GM23338 (cell line): ENCODE data around the gene ANKRD22. TPM values are rescaled to one million over a fixed set of nuclear protein-coding genes. Genes with fewer than 3 reads are reported as not detected.

Source experiments
- ATAC-seq: fragments of 200-7000 bp; cut with Tn5 transposase; 3 replicates; pipeline ENCODE4 v1.9.1; 2020
- DNase-seq: peaks from one replicate; pipeline ENCODE4 v3.0.0-alpha.2; 2015; ENCODE audit warnings: low spot score
- H2AFZ ChIP-seq: fragments of 200-600 bp; sonication (generic); 2 replicates; pipeline ENCODE4 v1.8.0; 2016; ENCODE audit warnings: antibody characterized with exemption, mild to moderate bottlenecking, moderate library complexity
- H3F3A ChIP-seq: fragments of 200-600 bp; sonication (generic); replicated peaks from 2 replicates; pipeline ENCODE4 v1.8.0; 2017; ENCODE audit warnings: antibody characterized with exemption, mixed run types, low read depth
- H3K27ac ChIP-seq: fragments of 200-600 bp; sonication (generic); 2 replicates; pipeline ENCODE4 v1.6.1; 2016; ENCODE audit warnings: low read depth
- H3K27me3 ChIP-seq: fragments of 200-600 bp; sonication (generic); 2 replicates; pipeline ENCODE4 v1.8.0; 2016; ENCODE audit warnings: mild to moderate bottlenecking, mixed run types, moderate library complexity; ENCODE audit not compliant: insufficient read depth
- H3K36me3 ChIP-seq: fragments of 200-600 bp; sonication (generic); 2 replicates; pipeline ENCODE4 v1.8.0; 2016; ENCODE audit warnings: mild to moderate bottlenecking; ENCODE audit not compliant: insufficient read depth
- H3K4me1 ChIP-seq: fragments of 200-600 bp; sonication (generic); 2 replicates; pipeline ENCODE4 v1.8.0; 2016; ENCODE audit warnings: mild to moderate bottlenecking, moderate library complexity; ENCODE audit not compliant: insufficient read depth
- H3K4me2 ChIP-seq: fragments of 200-600 bp; sonication (generic); 2 replicates; pipeline ENCODE4 v1.7.1; 2017; ENCODE audit warnings: mixed run types
- H3K4me3 ChIP-seq: fragments of 200-600 bp; sonication (generic); 2 replicates; pipeline ENCODE4 v1.6.1; 2016; ENCODE audit warnings: mixed run types
- H3K79me2 ChIP-seq: fragments of 200-600 bp; sonication (generic); replicated peaks from 2 replicates; pipeline ENCODE4 v1.8.0; 2017; ENCODE audit warnings: mild to moderate bottlenecking; ENCODE audit not compliant: insufficient read depth
- H3K9me2 ChIP-seq: fragments of 200-600 bp; sonication (generic); 2 replicates; pipeline ENCODE4 v1.8.0; 2017; ENCODE audit not compliant: insufficient read depth
- H4K20me1 ChIP-seq: fragments of 200-600 bp; sonication (generic); replicated peaks from 2 replicates; pipeline ENCODE4 v1.8.0; 2017; ENCODE audit warnings: mild to moderate bottlenecking; ENCODE audit not compliant: insufficient read depth
- H3K27ac Mint-ChIP-seq: 2 replicates; pipeline ENCODE4 v1.8.0; 2020; ENCODE audit warnings: inconsistent platforms, mild to moderate bottlenecking, moderate library complexity, mixed read lengths
- H3K27me3 Mint-ChIP-seq: 3 replicates; pipeline ENCODE4 v1.8.0; 2022; ENCODE audit warnings: low read depth, mild to moderate bottlenecking, moderate library complexity, mixed read lengths, inconsistent platforms; ENCODE audit not compliant: insufficient read depth, poor library complexity
- H3K36me3 Mint-ChIP-seq: 3 replicates; pipeline ENCODE4 v1.8.0; 2021; ENCODE audit warnings: low read depth, mild to moderate bottlenecking, inconsistent platforms, moderate library complexity, mixed read lengths
- H3K4me1 Mint-ChIP-seq: 3 replicates; pipeline ENCODE4 v1.8.0; 2020; ENCODE audit warnings: mild to moderate bottlenecking, inconsistent platforms, mixed read lengths
- H3K4me3 Mint-ChIP-seq: 3 replicates; pipeline ENCODE4 v1.8.0; 2021; ENCODE audit warnings: moderate library complexity, mild to moderate bottlenecking, inconsistent platforms, mixed read lengths
- H3K9me3 Mint-ChIP-seq: 3 replicates; pipeline ENCODE4 v1.8.0; 2020; ENCODE audit warnings: moderate library complexity, mild to moderate bottlenecking, inconsistent platforms, mixed read lengths
- CREB1 ChIP-seq: fragments of 250-450 bp; sonication (Bioruptor Pico); IDR thresholded peaks from 2 replicates; pipeline ENCODE4 v1.5.0; 2020; ENCODE audit warnings: low read depth, mild to moderate bottlenecking, moderate library complexity
- EZH2 ChIP-seq: fragments of 200-600 bp; sonication (generic); IDR thresholded peaks from one replicate; pipeline ENCODE4 v1.8.0; 2017; ENCODE audit warnings: antibody characterized with exemption, mild to moderate bottlenecking, low read depth; ENCODE audit not compliant: unreplicated experiment
- EZH2phosphoT487 ChIP-seq: fragments of 200-600 bp; sonication (generic); IDR thresholded peaks from one replicate; pipeline ENCODE4 v1.8.1; 2018; ENCODE audit warnings: antibody characterized with exemption; ENCODE audit not compliant: unreplicated experiment
- JUNB ChIP-seq: IDR thresholded peaks from one replicate; pipeline ENCODE4 v1.6.1; 2016; ENCODE audit warnings: antibody characterized with exemption; ENCODE audit not compliant: unreplicated experiment
- NANOG ChIP-seq: IDR thresholded peaks from 2 replicates; pipeline ENCODE4 v1.6.1; 2016; ENCODE audit warnings: antibody characterized with exemption, borderline replicate concordance
- POLR2AphosphoS5 ChIP-seq: IDR thresholded peaks from 2 replicates; pipeline ENCODE4 v1.6.1; 2016; ENCODE audit warnings: antibody characterized with exemption, low read depth
- STAT1 ChIP-seq: IDR thresholded peaks from one replicate; pipeline ENCODE4 v1.6.1; 2016; ENCODE audit warnings: antibody characterized with exemption; ENCODE audit not compliant: unreplicated experiment
- ZNF114 ChIP-seq: fragments of 250-450 bp; sonication (Bioruptor Pico); IDR thresholded peaks from 2 replicates; pipeline ENCODE4 v1.5.0; 2020; ENCODE audit warnings: mild to moderate bottlenecking, moderate library complexity
- ZNF331 ChIP-seq: fragments of 250-450 bp; sonication (Bioruptor Pico); IDR thresholded peaks from 2 replicates; pipeline ENCODE4 v1.5.0; 2020; ENCODE audit warnings: low read depth, mild to moderate bottlenecking, moderate library complexity
- polyA plus RNA-seq: library from polyadenylated mRNA; unstranded; fragments of >200 nt; fragmentation: Nextera tagmentation; extraction: Ambion mirVana; gene quantifications from 2 replicates; pipeline ENCODE4 v1.2.1, GENCODE V29; 2016
- total RNA-seq: library from RNA; depleted of rRNA; stranded (reverse); fragments of >200 nt; shearing (Covaris generic); gene quantifications from 2 replicates; pipeline ENCODE4 v1.2.3, GENCODE V29; 2014
- TF ChIP-seq, protein P1 (sequence below): fragments of 250-450 bp; sonication (Bioruptor Pico); IDR thresholded peaks from 2 replicates; pipeline ENCODE4 v1.5.0; 2020; ENCODE audit warnings: mild to moderate bottlenecking, moderate library complexity
- TF ChIP-seq, protein P2 (sequence below): IDR thresholded peaks from 2 replicates; pipeline ENCODE4 v1.6.1; 2016; ENCODE audit warnings: antibody characterized with exemption
- TF ChIP-seq, protein P3 (sequence below): IDR thresholded peaks from one replicate; pipeline ENCODE4 v1.6.1; 2018; ENCODE audit warnings: antibody characterized with exemption; ENCODE audit not compliant: unreplicated experiment
- TF ChIP-seq, protein P4 (sequence below), 2 experiments: fragments of 200-600 bp in 1 of 2; sonication (generic) in 1 of 2; conservative IDR thresholded peaks; 2 replicates each; pipeline versions ENCODE4 v1.5.1 to v1.6.1; 2016 to 2017; ENCODE audit warnings: antibody characterized with exemption in 2 of 2, low read depth in 2 of 2, mild to moderate bottlenecking in 2 of 2, moderate library complexity in 1 of 2

Gene ANKRD22
- total and polyA plus RNA-seq, 2 experiments from 2014 or later, result not detected

DNA sequence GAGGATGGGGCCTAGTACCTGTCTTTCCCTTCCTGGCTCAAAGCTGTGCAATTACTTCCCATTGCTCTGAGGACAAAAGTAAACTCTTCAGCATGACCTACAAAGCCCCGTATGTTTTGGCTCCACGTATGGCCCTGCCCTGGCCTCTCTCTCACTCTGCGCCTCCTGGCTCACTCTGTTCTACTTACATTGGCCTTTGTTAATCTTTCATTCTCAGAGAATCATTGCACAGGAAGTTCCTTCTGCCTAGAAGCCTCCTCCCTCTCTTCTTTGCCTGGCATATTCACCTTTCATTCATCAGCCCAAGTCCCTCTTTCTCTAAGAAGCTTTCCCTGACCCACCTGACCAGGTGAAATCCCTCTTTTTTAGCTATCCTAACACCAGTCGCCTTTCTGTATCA is 25.3 kb downstream of the ANKRD22 start:
- Histone ChIP-seq H3K4me2 (no peak overlapping the region), H3K4me1 (no peaks in the 10 kb centered on the region), H3K4me3 (no peak overlapping the region), H3K79me2 (no peaks in the 10 kb centered on the region), H2AFZ (peak overlapping the region; percentile 70; the same call in 1 of the 2 replicates), H4K20me1 (no peaks in the 10 kb centered on the region), H3K27ac (no peak overlapping the region), H3F3A (no peaks in the 10 kb centered on the region), H3K36me3 (no peaks in the 10 kb centered on the region), H3K9me2 (no peaks in the 10 kb centered on the region), H3K27me3 (no peaks in the 10 kb centered on the region)
- TF ChIP-seq, protein P1, sequence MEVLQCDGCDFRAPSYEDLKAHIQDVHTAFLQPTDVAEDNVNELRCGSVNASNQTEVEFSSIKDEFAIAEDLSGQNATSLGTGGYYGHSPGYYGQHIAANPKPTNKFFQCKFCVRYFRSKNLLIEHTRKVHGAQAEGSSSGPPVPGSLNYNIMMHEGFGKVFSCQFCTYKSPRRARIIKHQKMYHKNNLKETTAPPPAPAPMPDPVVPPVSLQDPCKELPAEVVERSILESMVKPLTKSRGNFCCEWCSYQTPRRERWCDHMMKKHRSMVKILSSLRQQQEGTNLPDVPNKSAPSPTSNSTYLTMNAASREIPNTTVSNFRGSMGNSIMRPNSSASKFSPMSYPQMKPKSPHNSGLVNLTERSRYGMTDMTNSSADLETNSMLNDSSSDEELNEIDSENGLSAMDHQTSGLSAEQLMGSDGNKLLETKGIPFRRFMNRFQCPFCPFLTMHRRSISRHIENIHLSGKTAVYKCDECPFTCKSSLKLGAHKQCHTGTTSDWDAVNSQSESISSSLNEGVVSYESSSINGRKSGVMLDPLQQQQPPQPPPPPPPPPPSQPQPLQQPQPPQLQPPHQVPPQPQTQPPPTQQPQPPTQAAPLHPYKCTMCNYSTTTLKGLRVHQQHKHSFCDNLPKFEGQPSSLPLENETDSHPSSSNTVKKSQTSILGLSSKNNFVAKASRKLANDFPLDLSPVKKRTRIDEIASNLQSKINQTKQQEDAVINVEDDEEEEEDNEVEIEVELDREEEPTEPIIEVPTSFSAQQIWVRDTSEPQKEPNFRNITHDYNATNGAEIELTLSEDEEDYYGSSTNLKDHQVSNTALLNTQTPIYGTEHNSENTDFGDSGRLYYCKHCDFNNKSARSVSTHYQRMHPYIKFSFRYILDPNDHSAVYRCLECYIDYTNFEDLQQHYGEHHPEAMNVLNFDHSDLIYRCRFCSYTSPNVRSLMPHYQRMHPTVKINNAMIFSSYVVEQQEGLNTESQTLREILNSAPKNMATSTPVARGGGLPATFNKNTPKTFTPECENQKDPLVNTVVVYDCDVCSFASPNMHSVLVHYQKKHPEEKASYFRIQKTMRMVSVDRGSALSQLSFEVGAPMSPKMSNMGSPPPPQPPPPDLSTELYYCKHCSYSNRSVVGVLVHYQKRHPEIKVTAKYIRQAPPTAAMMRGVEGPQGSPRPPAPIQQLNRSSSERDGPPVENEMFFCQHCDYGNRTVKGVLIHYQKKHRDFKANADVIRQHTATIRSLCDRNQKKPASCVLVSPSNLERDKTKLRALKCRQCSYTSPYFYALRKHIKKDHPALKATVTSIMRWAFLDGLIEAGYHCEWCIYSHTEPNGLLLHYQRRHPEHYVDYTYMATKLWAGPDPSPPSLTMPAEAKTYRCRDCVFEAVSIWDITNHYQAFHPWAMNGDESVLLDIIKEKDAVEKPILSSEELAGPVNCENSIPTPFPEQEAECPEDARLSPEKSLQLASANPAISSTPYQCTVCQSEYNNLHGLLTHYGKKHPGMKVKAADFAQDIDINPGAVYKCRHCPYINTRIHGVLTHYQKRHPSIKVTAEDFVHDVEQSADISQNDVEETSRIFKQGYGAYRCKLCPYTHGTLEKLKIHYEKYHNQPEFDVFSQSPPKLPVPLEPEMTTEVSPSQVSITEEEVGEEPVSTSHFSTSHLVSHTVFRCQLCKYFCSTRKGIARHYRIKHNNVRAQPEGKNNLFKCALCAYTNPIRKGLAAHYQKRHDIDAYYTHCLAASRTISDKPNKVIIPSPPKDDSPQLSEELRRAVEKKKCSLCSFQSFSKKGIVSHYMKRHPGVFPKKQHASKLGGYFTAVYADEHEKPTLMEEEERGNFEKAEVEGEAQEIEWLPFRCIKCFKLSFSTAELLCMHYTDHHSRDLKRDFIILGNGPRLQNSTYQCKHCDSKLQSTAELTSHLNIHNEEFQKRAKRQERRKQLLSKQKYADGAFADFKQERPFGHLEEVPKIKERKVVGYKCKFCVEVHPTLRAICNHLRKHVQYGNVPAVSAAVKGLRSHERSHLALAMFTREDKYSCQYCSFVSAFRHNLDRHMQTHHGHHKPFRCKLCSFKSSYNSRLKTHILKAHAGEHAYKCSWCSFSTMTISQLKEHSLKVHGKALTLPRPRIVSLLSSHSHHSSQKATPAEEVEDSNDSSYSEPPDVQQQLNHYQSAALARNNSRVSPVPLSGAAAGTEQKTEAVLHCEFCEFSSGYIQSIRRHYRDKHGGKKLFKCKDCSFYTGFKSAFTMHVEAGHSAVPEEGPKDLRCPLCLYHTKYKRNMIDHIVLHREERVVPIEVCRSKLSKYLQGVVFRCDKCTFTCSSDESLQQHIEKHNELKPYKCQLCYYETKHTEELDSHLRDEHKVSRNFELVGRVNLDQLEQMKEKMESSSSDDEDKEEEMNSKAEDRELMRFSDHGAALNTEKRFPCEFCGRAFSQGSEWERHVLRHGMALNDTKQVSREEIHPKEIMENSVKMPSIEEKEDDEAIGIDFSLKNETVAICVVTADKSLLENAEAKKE (CRISPR knock-in tag), result no peak
- no peak for TF ChIP-seq ZNF114 (CRISPR knock-in tag)
- TF ChIP-seq POLR2AphosphoS5, result no peak
- TF ChIP-seq NANOG, result no peak
- TF ChIP-seq STAT1, result no peak
- no peak for TF ChIP-seq EZH2
- TF ChIP-seq, protein P2, sequence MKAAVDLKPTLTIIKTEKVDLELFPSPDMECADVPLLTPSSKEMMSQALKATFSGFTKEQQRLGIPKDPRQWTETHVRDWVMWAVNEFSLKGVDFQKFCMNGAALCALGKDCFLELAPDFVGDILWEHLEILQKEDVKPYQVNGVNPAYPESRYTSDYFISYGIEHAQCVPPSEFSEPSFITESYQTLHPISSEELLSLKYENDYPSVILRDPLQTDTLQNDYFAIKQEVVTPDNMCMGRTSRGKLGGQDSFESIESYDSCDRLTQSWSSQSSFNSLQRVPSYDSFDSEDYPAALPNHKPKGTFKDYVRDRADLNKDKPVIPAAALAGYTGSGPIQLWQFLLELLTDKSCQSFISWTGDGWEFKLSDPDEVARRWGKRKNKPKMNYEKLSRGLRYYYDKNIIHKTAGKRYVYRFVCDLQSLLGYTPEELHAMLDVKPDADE, result no peak
- TF ChIP-seq ZNF331, result no peak
- TF ChIP-seq, protein P3, sequence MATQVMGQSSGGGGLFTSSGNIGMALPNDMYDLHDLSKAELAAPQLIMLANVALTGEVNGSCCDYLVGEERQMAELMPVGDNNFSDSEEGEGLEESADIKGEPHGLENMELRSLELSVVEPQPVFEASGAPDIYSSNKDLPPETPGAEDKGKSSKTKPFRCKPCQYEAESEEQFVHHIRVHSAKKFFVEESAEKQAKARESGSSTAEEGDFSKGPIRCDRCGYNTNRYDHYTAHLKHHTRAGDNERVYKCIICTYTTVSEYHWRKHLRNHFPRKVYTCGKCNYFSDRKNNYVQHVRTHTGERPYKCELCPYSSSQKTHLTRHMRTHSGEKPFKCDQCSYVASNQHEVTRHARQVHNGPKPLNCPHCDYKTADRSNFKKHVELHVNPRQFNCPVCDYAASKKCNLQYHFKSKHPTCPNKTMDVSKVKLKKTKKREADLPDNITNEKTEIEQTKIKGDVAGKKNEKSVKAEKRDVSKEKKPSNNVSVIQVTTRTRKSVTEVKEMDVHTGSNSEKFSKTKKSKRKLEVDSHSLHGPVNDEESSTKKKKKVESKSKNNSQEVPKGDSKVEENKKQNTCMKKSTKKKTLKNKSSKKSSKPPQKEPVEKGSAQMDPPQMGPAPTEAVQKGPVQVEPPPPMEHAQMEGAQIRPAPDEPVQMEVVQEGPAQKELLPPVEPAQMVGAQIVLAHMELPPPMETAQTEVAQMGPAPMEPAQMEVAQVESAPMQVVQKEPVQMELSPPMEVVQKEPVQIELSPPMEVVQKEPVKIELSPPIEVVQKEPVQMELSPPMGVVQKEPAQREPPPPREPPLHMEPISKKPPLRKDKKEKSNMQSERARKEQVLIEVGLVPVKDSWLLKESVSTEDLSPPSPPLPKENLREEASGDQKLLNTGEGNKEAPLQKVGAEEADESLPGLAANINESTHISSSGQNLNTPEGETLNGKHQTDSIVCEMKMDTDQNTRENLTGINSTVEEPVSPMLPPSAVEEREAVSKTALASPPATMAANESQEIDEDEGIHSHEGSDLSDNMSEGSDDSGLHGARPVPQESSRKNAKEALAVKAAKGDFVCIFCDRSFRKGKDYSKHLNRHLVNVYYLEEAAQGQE, result no peak
- TF ChIP-seq, protein P4, sequence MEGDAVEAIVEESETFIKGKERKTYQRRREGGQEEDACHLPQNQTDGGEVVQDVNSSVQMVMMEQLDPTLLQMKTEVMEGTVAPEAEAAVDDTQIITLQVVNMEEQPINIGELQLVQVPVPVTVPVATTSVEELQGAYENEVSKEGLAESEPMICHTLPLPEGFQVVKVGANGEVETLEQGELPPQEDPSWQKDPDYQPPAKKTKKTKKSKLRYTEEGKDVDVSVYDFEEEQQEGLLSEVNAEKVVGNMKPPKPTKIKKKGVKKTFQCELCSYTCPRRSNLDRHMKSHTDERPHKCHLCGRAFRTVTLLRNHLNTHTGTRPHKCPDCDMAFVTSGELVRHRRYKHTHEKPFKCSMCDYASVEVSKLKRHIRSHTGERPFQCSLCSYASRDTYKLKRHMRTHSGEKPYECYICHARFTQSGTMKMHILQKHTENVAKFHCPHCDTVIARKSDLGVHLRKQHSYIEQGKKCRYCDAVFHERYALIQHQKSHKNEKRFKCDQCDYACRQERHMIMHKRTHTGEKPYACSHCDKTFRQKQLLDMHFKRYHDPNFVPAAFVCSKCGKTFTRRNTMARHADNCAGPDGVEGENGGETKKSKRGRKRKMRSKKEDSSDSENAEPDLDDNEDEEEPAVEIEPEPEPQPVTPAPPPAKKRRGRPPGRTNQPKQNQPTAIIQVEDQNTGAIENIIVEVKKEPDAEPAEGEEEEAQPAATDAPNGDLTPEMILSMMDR (conservative IDR thresholded peaks at IDR 0.05; ENCODE audit: low read depth in 2 of 2), result no peak
- no peak for TF ChIP-seq CREB1 (CRISPR knock-in tag)
- TF ChIP-seq JUNB, result no peak
- TF ChIP-seq EZH2phosphoT487, result no peak
- Mint-ChIP-seq H3K4me3 (no peak overlapping the region), H3K27me3 (no peaks in the 10 kb centered on the region), H3K9me3 (no peaks in the 10 kb centered on the region), H3K4me1 (no peaks in the 10 kb centered on the region; the same call in 2 of the 3 replicates), H3K27ac (no peak overlapping the region), H3K36me3 (no peaks in the 10 kb centered on the region)
- no peak; the same call in 2 of the 3 replicates for ATAC-seq
- no peak for DNase-seq
